ENCODE results near the gene LIMS1.
A peak's percentile ranks its signal among the peaks of the same experiment; 100 is the strongest.
"Not testable (repeated sequence)": the region's sequence is repeated elsewhere in the genome, so short reads cannot be mapped to it uniquely, and the experiment has no call there.

The LIMS1 gene

DNA sequence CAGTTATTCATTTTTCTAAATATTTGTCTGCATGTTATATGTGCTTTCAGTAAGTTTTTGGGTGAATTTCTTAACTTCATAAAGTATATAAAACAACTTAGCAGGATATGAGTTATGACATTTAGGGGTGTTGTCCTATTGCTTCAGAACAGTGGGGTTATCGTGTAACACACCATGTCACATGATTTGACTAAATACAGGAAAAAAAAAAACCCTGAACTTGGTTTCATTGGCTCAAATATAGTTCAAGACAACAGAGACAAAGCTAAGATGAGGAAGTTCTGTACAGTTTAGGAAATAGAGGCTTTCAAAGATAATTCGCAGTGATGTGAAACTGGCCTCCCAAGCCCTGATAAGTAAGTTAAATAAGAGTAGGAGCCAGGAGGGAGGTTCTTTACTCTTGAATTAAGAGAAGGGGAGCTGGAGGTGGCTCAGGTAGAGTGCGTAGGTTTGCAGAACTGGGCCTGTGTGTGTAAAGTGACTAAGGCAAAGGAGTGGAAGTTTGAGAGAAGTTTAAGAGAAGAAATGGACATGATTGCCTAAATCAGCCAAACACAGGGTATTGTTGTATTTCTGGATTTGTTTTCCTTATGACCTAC, 53.9 kb downstream of the LIMS1 start:
- no peak for DNase-seq

DNA sequence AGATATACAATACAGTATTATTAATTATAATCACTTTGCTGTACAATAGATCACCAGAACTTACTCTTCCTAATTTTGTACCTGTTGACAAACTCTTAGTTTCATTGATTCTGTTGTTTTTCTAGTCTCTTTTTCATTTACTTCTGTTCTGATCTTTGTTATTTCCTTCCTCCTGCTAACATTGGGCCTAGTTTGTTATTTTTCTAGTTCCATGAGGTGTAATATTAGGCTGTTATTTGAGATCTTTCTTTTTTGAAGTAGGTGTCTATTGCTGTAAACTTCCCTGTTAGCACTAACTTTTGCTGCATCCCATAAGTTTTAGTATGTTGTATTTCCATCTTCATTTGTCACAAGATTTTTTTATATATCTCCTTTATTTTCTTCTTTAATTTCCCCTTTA, 55.1 kb downstream of the LIMS1 start:
- no peak for DNase-seq

DNA sequence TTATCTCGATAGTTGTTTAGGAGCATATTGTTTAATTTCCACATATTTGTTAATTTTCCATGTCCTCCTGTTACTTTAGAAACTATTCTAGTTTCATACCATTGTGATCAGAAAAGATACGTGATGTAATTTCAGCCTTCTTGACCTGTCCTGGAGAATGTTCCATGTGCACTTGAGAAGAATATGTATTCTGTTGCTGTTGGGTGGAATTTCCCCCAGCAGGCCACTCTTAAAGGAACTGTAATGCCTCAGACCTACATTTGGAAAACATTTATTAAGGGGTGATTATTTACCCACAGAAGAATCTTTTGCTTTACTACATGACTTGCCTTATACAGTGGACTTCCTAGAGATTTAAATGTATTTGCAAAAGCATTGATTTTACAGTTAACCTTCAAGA, 55.5 kb downstream of the LIMS1 start:
- DNase-seq: no peak

DNA sequence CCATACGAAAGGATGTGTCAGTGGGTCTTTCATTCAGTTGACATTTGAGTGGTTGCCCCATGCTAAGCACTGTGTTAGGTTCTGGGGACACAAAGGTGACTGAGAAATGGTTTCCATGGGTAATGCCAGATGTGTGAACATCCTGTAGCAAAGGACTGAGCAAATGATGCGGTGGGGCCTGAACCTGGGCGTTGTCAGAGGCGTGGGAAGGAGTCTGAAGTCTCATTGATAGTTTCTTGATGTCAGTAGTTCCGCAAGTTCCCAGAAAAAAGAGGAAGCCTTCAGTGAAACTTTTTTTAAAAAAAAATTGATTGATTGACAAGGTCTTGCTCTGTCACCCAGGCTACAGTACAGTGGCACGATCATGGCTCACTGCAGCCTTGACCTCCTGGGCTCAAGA, 56.9 kb downstream of the LIMS1 start:
- DNase-seq: no peak

DNA sequence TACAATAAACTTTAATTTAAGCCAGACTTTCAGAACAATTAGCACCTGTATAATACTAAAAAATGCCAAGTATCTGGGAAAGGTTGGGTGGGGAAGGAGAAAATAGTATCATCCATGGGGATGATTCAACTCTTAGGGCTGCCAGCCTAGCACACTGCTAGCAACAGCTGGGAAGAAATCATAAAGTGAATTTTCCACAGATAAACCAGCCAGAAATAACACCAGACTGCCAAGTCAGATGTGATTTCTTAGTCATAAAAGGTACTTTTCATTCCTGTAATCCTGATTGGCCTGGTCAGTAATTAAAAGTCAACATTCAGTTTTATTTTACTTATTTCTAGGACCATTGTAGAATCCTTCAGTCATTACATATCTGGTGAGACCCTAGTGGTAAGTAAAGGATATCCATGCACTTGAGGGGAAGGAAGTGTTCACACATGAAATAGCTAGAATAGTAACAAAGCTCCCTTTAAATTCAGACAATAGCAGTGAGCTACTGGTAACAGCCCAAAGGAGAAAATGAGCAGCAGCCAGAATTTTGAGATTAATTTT, 59.4 kb downstream of the LIMS1 start:
- no peak for DNase-seq

DNA sequence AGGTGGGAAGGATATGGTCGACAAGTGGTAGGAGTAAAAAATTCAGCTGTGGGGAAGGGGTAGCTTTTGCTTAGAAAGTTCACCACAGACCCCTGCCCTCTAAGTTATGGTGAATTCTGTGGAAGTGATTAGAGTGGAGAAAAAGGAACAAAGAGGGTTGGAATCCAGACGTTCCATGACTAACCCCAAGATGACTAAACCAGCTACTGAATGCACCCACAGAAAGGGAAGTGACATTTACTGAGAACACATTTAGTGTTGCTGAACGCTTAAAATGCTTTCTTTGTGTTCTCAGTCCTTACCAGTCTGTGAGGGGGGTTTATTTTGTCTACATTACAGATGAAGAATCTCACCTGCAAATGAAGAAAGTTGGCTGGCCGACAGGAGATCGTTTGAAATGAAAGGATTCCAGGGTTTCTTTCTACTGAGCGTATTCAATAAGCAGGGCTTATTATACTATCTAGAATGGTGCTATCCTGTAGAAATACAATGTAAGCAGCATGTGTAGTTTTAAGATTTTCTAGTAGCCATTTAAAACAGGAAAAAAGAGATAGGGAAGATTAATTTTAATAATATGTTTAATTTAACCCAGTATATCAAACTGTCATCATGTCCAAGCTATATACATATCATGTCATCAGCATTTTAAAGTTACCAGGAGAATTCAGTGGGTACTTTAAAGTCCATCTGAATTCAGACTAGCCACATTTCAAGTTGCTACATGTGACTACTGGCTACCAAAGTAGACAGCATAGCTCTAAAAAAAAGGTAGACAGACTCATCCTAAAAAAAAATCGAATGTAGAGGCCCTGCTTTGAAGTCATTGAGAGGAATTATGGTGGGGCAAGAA, 60.1 kb downstream of the LIMS1 start:
- DNase-seq: no peak

DNA sequence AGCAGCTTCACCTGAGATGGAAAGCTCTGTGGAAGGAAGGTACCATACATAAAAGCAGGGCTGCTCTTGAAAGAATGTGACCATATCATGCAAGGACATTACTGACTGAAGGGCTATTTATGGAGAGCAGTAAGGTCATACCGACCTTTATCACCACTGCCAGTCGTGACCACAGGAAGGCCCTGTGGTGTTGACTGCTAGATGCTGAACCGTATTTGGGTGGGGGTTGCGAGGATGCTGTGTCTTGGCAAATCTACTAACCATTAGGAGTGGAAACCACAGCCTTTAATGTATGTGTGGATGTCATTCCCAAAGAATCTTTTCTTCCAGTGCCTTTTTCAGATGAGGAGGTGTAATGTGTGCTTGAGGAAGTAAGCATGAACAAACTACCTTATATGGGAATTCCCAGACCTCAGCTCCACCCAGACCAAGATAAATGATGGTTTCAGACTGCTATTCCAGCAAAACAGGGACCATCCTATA, 60.8 kb downstream of the LIMS1 start:
- no peak for DNase-seq

DNA sequence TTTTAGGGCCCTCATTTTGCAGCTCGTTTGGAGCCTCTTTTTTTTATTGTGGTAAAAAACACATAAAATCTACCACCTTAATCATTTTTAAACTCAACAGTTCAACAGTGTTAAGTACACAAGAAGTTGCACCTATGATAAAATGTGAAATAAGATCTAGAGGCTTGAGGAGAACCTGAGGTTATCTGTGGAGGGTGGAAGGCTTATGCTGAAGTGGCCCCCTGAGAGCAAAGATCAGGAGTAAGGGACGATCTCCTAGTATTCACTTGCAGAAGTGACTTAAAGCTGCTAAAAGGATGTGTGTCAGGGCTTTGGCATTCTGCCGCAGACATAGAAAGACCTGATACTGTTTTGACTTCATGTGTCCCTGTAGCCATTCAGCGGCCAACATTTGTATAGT, 61.5 kb downstream of the LIMS1 start:
- not testable (repeated sequence) for DNase-seq

DNA sequence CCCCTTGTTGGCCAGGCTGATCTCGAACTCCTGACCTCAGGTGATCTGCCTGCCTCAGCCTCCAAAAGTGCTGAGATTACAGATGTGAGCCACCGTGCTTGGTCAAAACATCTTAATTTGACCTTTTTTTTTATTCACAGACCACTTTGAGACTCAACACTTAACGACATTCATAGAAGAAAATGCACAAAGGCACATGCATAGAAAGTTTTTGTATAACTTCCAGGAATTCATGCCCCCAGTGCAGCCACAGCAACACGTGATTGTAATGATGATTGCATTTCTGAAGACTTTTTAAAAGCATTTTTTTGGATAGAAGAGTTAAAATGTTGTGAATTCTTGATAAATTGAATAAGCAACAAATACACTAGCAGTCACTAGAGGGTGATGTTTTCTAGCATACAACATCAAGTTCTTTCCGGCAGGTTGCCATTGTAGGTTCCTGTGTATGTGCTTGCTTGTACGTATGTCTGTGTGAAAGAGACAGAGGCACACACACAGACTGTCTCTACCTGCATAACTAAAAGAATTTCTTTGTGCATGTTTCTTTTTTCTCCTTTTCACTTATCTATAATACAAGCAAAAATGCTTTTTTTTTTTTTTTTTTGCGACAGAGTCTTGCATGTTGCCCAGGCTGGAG, 63.0 kb downstream of the LIMS1 start:
- not testable (repeated sequence) for DNase-seq

DNA sequence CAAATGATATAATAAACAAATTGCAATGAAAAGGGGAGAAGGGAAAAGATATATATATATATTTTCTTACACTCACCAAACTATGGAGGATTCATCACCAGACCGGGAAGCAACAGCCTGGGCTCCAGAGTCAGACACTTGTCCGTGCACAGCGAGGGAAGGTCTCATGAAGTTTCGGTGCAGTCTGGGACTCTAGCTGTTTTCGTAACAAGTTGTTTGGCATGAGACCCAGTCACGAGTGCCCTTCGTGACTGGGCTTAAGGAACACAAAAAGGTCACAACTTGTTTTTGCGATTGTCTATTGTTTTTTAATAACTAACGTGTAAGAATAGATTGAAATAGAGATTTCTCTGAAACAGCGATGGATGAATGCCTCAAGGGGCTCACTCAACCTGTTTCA, 66.9 kb downstream of the LIMS1 start:
- not testable (repeated sequence) for DNase-seq

DNA sequence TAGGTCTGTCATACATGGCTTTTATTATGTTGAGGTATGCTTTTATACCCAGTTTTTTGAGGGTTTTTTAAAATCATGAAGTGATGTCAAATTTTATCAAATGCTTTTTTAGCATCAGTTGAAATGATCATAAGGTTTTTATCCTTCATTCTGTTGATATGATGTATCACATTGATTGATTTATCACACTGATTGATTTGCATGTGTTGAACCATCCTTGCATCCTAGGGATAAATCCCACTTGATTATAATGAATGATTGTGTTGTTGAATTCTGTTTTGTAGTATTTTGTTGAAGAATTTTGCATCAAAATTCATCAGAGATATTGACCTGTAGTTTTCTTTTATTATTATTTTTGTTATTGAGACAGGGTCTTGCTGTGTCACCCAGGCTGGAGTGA, 68.2 kb downstream of the LIMS1 start:
- DNase-seq: no peak

DNA sequence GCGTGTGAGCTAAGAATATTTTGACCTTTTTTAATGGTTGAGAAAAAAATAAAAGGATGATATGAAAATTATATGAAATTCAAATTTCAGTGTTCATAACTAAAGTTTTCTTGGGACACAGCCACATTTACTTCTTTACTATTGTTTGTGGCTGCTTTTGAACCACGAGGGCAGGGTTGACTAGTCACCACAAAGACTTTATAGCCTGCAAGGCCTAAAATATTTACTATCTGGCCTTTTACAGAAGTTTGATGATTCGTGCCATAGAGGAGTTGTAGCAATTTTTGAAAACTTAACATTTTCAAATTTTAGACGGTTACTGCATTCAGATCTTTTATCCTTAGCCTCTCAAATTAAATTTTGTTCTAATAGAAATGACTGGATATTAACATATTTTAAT, 69.9 kb downstream of the LIMS1 start:
- no peak for DNase-seq

DNA sequence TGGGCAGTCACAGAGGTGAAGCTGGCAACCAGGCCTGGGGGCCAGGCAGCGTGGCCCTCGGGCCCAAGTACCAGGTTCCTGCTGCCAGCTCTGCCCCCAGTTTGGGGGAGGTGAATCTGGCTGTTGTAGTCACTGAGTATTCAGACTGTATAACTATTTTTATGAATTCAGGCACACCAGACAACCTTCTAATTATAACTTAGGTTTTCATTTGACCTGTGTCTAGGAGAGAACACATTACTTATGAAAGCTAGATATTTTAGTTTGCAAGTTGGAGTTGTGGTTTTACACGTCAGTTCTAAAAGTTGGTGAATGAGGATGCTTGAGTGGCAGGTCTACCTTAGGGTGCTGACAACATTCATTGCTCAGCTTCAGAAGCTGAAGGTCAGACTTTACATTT, 71.7 kb downstream of the LIMS1 start:
- no peak for DNase-seq

DNA sequence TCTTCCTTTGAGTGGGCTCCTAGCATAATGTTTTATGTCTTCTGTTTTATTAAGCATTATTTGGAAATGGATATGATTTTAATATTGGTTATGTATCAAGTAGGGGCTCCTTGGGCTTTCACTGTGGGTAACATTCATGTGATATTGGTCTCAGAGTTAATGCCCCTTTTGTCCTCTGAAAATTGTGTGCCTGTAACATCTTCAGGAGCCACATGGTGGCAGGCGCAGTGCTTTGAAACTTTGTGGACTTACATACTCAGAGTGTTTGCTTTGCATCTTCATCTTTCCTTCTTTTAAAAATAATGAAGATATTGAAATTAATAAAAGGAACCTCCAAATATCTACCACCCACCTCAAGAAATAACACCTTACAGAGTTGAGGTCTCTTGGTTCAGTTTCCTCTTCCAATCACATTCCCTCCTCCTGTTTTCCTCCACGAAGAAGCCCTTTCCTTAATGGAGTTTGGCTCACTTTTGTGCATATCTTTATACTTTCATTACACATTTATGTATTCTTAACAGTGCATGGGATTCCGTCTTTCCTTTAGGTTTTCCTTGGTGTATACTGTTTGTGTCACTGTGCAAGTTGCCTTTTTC, 73.5 kb downstream of the LIMS1 start:
- DNase-seq: peak; percentile 61

DNA sequence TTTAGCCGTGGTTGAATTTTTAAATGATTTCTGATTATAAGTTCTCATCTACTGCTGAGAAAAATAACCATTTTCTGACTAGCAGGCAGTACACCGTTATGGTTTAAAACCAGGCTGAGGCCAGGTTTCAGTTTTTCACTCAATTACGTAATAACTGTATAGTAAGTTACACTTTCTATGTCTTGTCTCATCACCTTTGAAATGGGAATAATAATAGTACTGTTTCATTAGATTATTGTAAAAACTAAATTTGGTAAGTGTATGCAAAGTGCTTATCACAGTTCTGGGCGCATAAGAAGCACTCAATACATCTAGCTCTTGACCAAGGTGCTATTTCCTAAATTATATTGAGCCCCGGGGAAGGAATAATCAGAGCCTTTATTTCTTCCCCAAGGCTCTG, 76.8 kb downstream of the LIMS1 start:
- DNase-seq: no peak

DNA sequence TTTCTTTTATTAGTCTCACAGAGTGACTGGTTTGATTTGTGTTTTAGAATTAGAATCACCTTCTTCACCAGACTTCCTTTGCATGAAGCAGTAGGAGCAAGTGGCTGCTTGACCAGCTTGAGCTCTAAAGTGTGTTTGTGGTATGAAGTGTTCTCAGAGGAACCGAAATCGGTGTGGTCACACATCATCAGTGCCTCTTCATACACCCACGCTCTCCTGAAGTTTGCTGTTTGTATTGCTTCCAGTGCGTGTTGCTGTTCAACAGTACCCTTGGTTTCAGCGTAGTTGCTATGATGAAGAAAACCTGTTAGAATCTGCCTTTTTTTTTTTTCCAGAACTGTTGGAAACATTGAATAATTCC, 77.9 kb downstream of the LIMS1 start:
- DNase-seq: peak; percentile 63

DNA sequence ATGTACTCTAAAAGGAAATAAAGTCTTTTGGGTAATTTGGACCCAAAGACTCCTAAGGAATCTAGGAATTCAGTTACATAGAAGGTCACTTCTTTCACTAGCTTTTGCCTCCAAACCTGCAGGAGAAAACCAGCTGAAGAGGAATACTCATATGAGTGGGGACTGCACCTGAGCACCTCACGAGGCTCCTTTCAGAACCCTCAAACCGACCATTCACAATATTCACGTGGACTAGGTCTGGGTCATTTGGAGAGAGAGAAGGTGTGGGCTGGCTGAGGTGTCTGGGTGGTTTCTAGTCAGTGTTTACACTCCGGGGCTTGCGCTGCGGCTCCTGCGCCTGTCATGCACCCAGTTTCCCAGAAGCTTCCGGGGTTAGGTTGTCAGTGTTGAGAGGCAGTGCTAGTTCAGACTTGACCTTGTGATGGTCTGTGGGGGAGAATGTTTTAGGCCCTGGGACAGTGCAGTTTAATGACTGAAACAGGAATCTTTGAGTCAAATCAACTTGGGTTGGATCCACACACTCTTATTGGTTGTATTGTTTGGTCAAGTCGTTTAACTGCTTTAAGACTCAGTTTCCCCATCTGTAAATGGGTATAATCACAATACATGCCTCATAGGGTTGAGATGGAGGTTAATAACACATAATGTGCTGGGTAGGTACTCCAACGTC, 78.4 kb downstream of the LIMS1 start:
- peak; percentile 82 for DNase-seq

DNA sequence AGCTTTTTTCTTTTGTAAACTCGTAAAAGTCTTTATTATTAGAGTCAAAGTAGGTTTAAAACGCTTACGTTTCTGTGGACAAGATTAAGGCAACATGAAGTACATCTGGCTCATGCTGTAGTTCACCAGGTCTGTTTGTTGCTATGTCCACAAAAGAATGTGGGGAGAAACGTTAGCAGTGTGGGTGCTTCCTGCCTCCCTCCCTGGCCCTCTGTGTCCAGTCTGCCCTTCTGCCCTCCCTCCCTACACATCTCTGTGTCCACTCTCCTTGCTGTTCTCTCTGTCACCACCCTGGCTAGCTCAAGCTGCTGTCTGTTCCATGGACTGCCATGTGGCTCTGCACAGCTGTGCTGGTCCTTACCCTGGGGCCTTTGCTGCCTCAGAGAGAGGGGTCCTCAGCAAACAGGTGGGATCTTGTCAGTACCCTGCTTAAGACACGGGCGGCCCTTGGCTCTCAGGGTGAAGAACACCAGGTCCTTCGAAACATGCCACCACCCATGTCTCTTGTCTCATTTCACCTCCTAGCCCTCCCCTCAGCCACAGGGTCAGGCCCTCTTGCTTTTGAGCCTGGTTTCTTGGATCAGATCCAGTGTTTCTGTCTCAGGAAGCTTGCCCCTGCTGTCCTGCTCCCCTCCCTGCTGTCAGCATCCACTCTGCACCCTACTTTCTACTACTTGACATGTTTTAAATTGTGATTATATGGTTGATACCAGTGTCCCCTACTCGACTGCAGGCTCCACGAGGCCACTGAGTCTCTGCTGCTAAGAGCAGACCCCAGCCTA, 79.2 kb downstream of the LIMS1 start:
- DNase-seq: no peak

DNA sequence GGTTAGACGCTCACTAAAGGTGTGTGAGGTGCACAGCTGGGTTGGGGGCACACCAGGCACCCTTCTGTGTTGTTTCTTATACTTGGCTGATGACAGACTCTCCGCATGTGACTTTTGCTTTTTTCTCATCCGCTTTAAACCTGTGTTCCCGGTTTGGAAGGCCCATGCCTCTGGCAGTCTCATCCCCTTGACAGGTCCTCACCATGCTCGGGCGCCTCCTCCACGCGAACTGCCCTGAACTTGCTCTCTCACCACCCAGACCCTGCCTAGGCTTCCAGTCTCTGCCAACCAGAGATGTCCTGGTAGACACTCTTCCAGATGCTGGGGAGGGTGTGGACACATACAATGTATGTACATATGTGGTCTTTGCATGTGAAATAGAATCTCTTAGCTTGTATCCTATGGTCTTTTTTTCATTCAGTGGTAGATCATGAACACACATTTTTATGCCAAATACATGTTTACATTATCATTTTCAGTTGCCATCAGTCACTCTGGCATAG, 79.8 kb downstream of the LIMS1 start:
- DNase-seq: no peak

DNA sequence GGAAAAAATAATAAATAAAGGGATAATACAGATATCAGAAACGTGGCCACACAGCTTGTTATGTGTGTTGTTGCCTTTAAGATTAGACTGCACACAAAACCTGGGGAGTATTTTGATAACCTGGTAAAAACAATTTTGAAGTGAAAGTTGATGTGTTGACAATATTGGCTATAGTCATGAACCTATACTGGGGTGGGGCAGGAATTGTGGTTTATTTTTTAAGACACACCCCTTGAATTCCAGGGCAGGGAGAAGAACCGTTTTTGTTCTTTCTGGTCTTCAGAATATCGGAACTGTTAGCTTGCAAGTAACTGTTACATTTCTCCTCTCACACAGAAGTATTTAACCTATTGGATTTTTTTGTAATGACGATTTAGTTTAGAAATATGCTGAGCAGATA, 80.4 kb downstream of the LIMS1 start:
- DNase-seq: no peak

DNA sequence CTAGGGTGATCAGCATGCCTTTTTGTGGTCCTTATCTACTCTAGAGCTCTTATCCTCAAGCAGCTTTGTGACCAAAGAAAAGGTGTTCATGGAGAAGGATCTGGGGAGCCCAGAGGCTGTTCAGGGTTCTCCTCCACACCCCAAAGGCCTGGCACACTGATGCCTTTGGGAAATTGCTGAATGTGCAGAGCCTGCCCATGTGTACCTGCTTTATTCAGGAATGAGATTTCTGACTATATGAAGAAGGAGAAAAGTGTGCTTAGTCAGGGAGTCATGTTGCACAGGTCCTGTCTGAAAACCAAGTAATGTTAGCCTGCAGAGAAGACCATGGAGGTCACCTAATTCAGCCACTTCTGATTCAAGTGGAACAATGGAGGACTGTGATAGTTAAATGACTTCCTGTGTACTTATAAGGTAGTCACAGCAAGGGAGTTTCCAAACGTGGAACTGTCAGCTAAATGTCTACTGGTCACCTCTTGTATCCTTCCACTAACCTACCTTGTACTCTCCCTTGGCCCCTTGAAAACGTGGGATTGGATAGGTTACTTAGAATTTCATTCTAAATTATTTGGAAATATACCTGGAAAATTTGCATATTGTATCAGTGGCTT, 81.3 kb downstream of the LIMS1 start:
- DNase-seq: no peak

Data from activated naive CD4-positive, alpha-beta T cell treated with Interleukin-2 at 50 U/mL for 16 hours (primary cell).